ENCODE measurements around the gene ZC3H7B. TPM values are rescaled to one million over a fixed set of nuclear protein-coding genes. Genes with fewer than 3 reads are reported as not detected.

ZC3H7B gene
- total and polyA plus RNA-seq, 11 donors = 29.7 to 50.4 (median 37.1) TPM

GRCh38 chr22:41367680-41368542, 66.6 kb downstream of the ZC3H7B start:
- H3K4me1 ChIP-seq = peaks cover 5 to 37% (median 26%) of the 10 kb centered on the region in 12 donors
- intact Hi-C loops (cut with DNase I) = loop anchor here in 4 of 10 donors (2.0 to 10.0 kb wide), 4 partner anchors 63 to 81 kb away; partner anchors contain the start of genes ZC3H7B (in 3 of the 4) and RANGAP1 (in 2 of the 4)
- 44 to 47% (median 45%) methylated on average over 18 of the region's 18 CpGs for WGBS, 4 donors

GRCh38 chr22:41368543-41369423, 67.5 kb downstream of the ZC3H7B start:
- no peak for DNase-seq
- no peak for ATAC-seq
- H3K9me3 ChIP-seq = no peaks in the 10 kb centered on the region
- TF ChIP-seq POLR2A (IDR thresholded peaks at IDR 0.05) (no peak), CTCF (IDR thresholded peaks at IDR 0.05) (no peak)
- H3K4me1 ChIP-seq = peaks cover 5 to 37% (median 26%) of the 10 kb centered on the region in 12 donors
- peaks cover 0 to 6% (median 0%) of the 10 kb centered on the region in 9 donors for H3K36me3 ChIP-seq
- peak overlapping the region in 9 of 12 donors; percentile 9 to 87 (median 77) for H3K27ac ChIP-seq
- intact Hi-C loops (cut with DNase I) = loop anchor here in 4 of 10 donors (5.0 to 10.0 kb wide), 3 partner anchors 64 to 81 kb away; partner anchors contain the start of genes ZC3H7B (in 3 of the 4) and RANGAP1 (in 1 of the 4)
- peak overlapping the region in 9 of 12 donors; percentile 30 to 82 (median 54) for H3K4me3 ChIP-seq
- 60 to 76% (median 66%) methylated on average over 13 to 19 of the region's 19 CpGs for WGBS, 4 donors
- no peaks in the 10 kb centered on the region for H3K27me3 ChIP-seq

More at GRCh38 chr22:41367680-41368542, 66.6 kb downstream of the ZC3H7B start:
- H3K27ac ChIP-seq = peak overlapping the region in 10 of 12 donors; percentile 65 to 87 (median 76)
- H3K9me3 ChIP-seq = no peaks in the 10 kb centered on the region
- no peaks in the 10 kb centered on the region for H3K27me3 ChIP-seq
- peaks cover 0 to 6% (median 0%) of the 10 kb centered on the region in 9 donors for H3K36me3 ChIP-seq
- peak overlapping the region in 11 of 12 donors; percentile 7 to 82 (median 47) for H3K4me3 ChIP-seq
- no peak for TF ChIP-seq POLR2A (IDR thresholded peaks at IDR 0.05)
- TF ChIP-seq CTCF (IDR thresholded peaks at IDR 0.05) = peak in 1 of 12 donors; percentile 4
- peak in 3 of 5 donors; percentile 43 to 66 (median 59) for DNase-seq
- peak; percentile 10 to 68 (median 40) for ATAC-seq

- Histone ChIP-seq H3K27ac (peak overlapping the region in 9 of 12 donors; percentile 9 to 83 (median 75)), H3K4me1 (peaks cover 5 to 37% (median 26%) of the 10 kb centered on the region in 12 donors), H3K27me3 (no peaks in the 10 kb centered on the region), H3K4me3 (peak overlapping the region in 7 of 12 donors; percentile 42 to 82 (median 55)), H3K9me3 (no peaks in the 10 kb centered on the region), H3K36me3 (peaks cover 0 to 6% (median 0%) of the 10 kb centered on the region in 9 donors)
- WGBS, 4 donors = 40 to 51% (median 44%) methylated on average over 3 of the region's 3 CpGs
- no peak for TF ChIP-seq POLR2A (IDR thresholded peaks at IDR 0.05)
- TF ChIP-seq CTCF (IDR thresholded peaks at IDR 0.05) = no peak
- no peak for DNase-seq
- intact Hi-C loops (cut with DNase I) = loop anchor here in 4 of 10 donors (5.0 to 10.0 kb wide), 3 partner anchors 65 to 82 kb away; partner anchors contain the start of genes ZC3H7B (in 3 of the 4) and RANGAP1 (in 1 of the 4)
- ATAC-seq = no peak
Observed at GRCh38 chr22:41369424-41369745, 68.1 kb downstream of the ZC3H7B start.
